IPS-NIHi11 (cell line): ENCODE data around the gene GPR183.

Experiments
- DNase-seq: peaks from one replicate; pipeline ENCODE4 v3.0.0; 2012; ENCODE audit warnings: mixed read lengths, low spot score

GPR183 gene

DNA sequence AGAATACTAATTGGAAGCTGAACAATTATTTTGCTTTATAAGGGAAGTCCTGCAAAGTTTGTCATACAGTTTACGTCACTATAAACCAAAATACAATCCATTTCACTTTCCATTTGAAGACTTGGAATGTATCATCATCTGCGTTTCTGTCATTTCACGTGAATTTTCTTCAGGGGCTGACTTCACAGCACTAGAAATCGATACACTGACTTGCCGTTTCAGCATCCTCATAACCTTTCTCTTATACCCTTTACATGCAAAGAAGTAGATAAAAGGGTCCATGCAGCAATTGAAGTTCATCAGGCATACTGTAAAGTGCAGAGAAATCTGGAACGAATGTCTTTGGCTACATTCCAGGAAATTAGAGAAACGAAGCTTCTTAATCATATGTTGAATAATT is 12.2 kb downstream of the GPR183 start:
- no peak for DNase-seq

- no peak for DNase-seq
Measured at GRCh38 chr13:99294198-99294597, 13.0 kb downstream of the GPR183 start.

DNA sequence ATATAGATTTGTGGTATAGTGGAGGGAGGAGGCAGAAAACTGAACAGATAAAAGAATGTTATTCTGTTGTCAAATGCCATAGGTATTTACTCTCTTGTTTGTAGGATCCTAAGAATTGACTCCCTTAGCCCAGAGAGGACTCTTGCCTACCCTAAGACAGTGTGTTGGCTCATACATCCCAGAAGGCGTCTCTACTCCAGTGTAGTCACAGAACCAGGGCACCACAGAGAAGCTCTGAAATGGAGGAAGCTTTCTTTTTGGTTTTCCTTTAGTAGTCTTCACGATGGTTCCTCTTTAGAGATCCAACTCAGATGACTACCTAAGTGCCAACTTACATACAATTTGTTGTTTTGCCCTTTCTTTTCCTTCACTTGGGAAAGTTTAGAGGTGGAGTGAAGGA is 14.0 kb downstream of the GPR183 start:
- no peak for DNase-seq

DNA sequence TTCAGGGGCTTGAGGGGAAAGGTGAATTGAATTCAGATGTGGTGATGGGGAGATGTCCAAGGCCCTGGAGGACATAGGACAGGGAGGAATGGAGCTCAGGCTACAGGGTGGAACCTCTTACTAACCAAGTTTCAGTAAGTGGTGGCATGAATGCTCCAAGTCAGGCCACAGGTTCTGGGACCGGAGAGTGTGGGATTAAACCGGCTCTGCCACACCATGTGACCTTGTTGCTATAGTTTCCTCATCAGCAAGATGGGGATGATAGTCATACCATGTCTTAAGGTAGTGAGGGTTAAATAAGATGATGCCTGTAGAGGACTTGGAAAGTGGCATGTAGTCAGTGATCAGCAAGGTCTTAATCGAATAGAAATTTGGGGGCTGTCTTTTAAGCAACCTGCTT is 16.3 kb downstream of the GPR183 start:
- no peak for DNase-seq

- no peak for DNase-seq
Measured at GRCh38 chr13:99289674-99290337, 17.4 kb downstream of the GPR183 start.

- no peak for DNase-seq
Measured at GRCh38 chr13:99289271-99289670, 17.9 kb downstream of the GPR183 start.

- no peak for DNase-seq
Measured at GRCh38 chr13:99288089-99288488, 19.1 kb downstream of the GPR183 start.

- DNase-seq: no peak
Measured at GRCh38 chr13:99287551-99287950, 19.6 kb downstream of the GPR183 start.

- no peak for DNase-seq
Measured at GRCh38 chr13:99285432-99286182, 21.6 kb downstream of the GPR183 start.

- DNase-seq: no peak
Measured at GRCh38 chr13:99282264-99283231, 24.7 kb downstream of the GPR183 start.

DNA sequence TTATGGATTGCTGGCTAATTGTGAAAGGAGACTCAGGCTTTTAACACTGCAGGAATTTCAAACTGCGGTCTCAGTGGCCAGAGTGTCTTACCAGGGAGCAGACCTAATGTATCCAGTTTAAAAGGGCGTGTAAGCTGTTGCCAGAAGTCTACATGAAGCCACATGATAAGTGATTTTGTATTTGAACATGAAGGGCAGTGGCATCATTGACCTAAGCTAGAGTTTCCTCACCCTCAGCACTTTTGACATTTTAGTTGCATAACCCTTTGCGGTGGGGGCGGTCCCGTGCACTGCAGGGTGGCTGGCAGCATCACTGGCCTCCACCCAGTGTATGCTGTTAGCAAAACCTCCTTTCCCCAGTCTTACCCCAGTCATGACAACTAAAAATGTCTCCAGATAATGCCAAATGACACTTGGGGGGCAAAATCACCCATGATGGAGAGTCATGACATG is 25.4 kb downstream of the GPR183 start:
- DNase-seq: no peak

- DNase-seq: no peak
Measured at GRCh38 chr13:99280166-99280565, 27.0 kb downstream of the GPR183 start.

DNA sequence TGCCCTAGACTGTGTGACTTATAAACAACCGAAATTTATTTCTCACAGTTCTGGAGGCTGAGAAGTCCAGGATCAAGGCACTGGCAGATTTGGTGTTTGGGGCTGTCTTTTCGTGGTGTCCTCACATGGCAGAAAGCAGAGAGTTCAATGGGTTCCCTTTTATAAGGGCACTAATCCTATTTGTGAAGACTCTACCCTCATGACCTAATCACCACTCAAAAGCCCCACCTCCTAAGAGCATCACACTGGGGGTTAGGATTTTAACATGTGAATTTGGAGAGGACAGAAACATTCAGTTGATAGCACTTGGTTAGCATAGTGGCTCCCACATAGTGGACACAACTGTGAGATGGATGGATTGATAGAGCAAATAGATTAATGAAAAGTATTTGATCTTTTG is 27.6 kb downstream of the GPR183 start:
- no peak for DNase-seq

- DNase-seq: no peak
Measured at GRCh38 chr13:99278843-99279242, 28.4 kb downstream of the GPR183 start.

DNA sequence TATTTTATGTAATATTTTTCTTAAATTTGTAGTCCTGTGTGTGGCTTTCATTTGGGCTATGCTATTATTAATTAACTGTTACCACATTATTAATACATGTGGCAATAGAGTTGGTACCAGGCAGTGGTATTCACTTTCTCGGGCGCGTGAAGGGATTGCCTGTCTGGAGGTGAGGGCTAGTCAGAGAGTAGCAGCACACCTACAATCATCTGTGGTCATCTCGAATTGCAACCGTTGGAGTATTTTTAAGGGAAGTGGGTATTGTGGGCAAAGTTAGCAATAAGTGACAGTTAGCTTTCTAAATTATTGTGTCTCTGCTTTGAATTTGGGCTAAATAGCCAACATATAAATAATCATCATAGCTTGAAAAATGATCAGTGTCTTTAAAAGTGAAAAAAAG is 29.0 kb downstream of the GPR183 start:
- DNase-seq: no peak

DNA sequence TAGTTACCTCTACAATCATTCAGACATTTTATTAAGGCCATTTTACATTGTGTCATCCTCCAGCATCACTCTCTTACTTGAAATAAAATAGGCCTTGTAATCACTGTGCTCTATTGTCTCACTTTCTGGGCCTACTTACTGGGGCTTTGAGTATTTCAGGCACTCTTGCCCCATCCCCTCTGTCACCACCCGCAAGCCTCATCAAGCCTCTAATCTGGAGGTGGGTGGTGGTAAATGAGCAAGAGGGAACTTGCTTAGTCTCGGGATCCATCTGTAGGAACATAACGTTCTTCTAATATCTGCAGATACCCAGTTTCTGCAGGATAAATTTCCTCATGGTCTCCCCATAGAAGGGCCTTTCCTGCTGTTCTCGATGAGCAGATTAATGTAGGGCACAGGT is 29.6 kb downstream of the GPR183 start:
- DNase-seq: no peak

GRCh38 chr13:99276706-99277105 is 30.5 kb downstream of the GPR183 start:
- DNase-seq: no peak

DNA sequence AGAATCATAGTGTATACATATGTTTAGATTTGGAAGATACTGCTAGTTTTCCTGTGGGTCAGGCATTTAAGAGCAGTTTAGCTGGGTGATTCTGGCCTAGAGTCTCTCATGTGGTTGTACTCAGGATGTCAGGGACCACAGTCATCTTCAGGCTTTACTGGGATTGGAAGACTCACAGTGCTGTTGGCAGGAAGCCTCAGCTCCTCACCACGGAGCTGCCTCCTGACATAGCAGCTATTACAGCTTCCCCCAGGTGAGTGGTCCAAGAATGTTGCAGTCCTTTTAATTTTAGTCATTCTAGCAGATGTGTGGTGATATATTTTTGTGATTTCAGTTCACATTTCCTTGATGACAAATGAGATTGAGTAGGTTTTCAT is 32.1 kb downstream of the GPR183 start:
- no peak for DNase-seq

GRCh38 chr13:99273128-99273527 is 34.1 kb downstream of the GPR183 start:
- DNase-seq: no peak

- DNase-seq: no peak
Measured at GRCh38 chr13:99272481-99272880, 34.7 kb downstream of the GPR183 start.

- no peak for DNase-seq
Measured at GRCh38 chr13:99271249-99271648, 36.0 kb downstream of the GPR183 start.

DNA sequence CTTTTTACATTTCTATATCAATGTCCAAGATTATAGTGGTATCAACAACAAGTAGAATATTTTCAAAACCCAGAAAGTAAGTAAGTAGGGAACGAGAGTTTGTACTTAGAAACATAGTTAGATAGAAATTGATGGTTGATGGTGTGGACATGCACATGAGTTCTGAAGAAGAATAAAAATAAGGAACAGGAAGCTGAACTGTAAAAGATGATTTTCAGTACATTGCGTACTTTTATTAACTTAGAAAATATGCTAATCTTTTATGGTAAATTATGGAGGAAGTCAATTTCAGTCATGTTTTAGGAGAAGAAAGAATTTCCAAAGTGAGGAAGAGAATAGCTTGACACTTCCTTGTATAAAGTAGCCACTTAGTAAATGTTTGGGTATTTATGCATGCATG is 36.7 kb downstream of the GPR183 start:
- no peak for DNase-seq
